ENCODE results near the gene BICD2. TPM values are rescaled to one million over a fixed set of nuclear protein-coding genes. Genes with fewer than 3 reads are reported as not detected.
A peak's percentile ranks its signal among the peaks of the same experiment; 100 is the strongest.

Gene BICD2
- total and polyA plus RNA-seq, 8 donors: 23.7 to 34.5 (median 28.4) TPM

GRCh38 chr9:92747459-92748232, 17.0 kb downstream of the BICD2 start:
- Histone ChIP-seq H3K9me3 (no peaks in the 10 kb centered on the region), H3K36me3 (no peaks in the 10 kb centered on the region), H3K27me3 (no peaks in the 10 kb centered on the region), H3K27ac (no peak overlapping the region), H3K4me3 (no peak overlapping the region), H3K4me1 (peaks cover 23 to 71% of the 10 kb centered on the region in 2 donors)
- DNase-seq (no peak), ATAC-seq (peak; percentile 17)
- TF ChIP-seq, protein P1, sequence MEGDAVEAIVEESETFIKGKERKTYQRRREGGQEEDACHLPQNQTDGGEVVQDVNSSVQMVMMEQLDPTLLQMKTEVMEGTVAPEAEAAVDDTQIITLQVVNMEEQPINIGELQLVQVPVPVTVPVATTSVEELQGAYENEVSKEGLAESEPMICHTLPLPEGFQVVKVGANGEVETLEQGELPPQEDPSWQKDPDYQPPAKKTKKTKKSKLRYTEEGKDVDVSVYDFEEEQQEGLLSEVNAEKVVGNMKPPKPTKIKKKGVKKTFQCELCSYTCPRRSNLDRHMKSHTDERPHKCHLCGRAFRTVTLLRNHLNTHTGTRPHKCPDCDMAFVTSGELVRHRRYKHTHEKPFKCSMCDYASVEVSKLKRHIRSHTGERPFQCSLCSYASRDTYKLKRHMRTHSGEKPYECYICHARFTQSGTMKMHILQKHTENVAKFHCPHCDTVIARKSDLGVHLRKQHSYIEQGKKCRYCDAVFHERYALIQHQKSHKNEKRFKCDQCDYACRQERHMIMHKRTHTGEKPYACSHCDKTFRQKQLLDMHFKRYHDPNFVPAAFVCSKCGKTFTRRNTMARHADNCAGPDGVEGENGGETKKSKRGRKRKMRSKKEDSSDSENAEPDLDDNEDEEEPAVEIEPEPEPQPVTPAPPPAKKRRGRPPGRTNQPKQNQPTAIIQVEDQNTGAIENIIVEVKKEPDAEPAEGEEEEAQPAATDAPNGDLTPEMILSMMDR (IDR thresholded peaks at IDR 0.05): no peak
- intact Hi-C loops (cut with DNase I): no loop called here

GRCh38 chr9:92746567-92747458, 17.8 kb downstream of the BICD2 start:
- Histone ChIP-seq H3K36me3 (no peaks in the 10 kb centered on the region), H3K27me3 (no peaks in the 10 kb centered on the region), H3K9me3 (no peaks in the 10 kb centered on the region), H3K4me1 (peaks cover 23 to 71% of the 10 kb centered on the region in 2 donors), H3K4me3 (no peak overlapping the region), H3K27ac (peak overlapping the region in 1 of 2 donors; percentile 19)
- intact Hi-C loops (cut with DNase I): no loop called here
- DNase-seq: no peak
- no peak for ATAC-seq
- TF ChIP-seq, protein P1 (IDR thresholded peaks at IDR 0.05): no peak

GRCh38 chr9:92745881-92746280, 18.8 kb downstream of the BICD2 start:
- TF ChIP-seq, protein P1 (IDR thresholded peaks at IDR 0.05): no peak
- intact Hi-C loops (cut with DNase I): no loop called here
- H3K4me1 ChIP-seq: peaks cover 24 to 76% of the 10 kb centered on the region in 2 donors
- H3K27ac ChIP-seq: no peak overlapping the region
- ATAC-seq (no peak), DNase-seq (no peak)
- H3K27me3 ChIP-seq: no peaks in the 10 kb centered on the region
- no peak overlapping the region for H3K4me3 ChIP-seq
- no peaks in the 10 kb centered on the region for H3K9me3 ChIP-seq
- no peaks in the 10 kb centered on the region for H3K36me3 ChIP-seq

GRCh38 chr9:92745331-92745730, 19.3 kb downstream of the BICD2 start:
- Histone ChIP-seq H3K27ac (no peak overlapping the region), H3K27me3 (no peaks in the 10 kb centered on the region), H3K4me3 (no peak overlapping the region), H3K4me1 (peaks cover 30 to 76% of the 10 kb centered on the region in 2 donors), H3K9me3 (no peaks in the 10 kb centered on the region), H3K36me3 (no peaks in the 10 kb centered on the region)
- DNase-seq (no peak), ATAC-seq (no peak)
- TF ChIP-seq, protein P1 (IDR thresholded peaks at IDR 0.05): no peak
- intact Hi-C loops (cut with DNase I): no loop called here

DNA sequence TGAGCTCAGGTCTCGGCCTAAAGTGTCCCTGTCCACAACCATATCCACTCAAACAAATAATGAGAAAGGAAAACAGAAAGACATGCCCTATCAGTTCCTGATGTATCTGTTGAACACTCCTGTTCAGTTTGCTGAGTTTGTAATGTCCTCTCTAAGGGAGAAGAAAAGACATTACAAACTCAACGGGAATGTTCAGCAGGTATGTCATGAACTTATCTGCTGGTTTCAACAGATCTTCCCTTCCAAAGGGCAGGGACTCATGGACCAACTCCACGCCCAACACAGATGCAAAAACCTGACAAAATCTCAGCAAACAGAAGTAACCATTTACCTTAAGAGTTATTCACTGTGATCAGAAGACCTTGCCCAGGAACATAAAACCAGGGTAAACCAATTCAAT, 23.7 kb downstream of the BICD2 start:
- H3K27ac ChIP-seq: peak overlapping the region; percentile 19 to 92
- intact Hi-C loops (cut with DNase I): no loop called here
- no peak for DNase-seq
- peak overlapping the region in 1 of 2 donors; percentile 22 for H3K4me3 ChIP-seq
- H3K9me3 ChIP-seq: no peaks in the 10 kb centered on the region
- peaks cover 23 to 77% of the 10 kb centered on the region in 2 donors for H3K4me1 ChIP-seq
- H3K36me3 ChIP-seq: no peaks in the 10 kb centered on the region
- no peak for ATAC-seq
- no peaks in the 10 kb centered on the region for H3K27me3 ChIP-seq
- TF ChIP-seq, protein P1 (IDR thresholded peaks at IDR 0.05): no peak

Data from left lung (tissue), 10 donors.